GM13976 (cell line): ENCODE results near the gene TAF8.

Experiments used
- DNase-seq: peaks from one replicate; pipeline ENCODE4 v3.0.0; 2012; ENCODE audit warnings: low spot score
- CTCF ChIP-seq: IDR thresholded peaks from 2 replicates; pipeline ENCODE4 v1.5.1; 2012; ENCODE audit warnings: borderline replicate concordance, mild to moderate bottlenecking; ENCODE audit not compliant: insufficient read depth; ENCODE audit errors: extremely low read depth, missing control alignments, control extremely low read depth
- in situ Hi-C: fragments of 300-500 bp; cut with MboI; formaldehyde crosslinking; loops from one replicate; pipeline ENCODE4 v1.12.0; 2022; ENCODE audit warnings: low sequenced_read_pairs, mixed read lengths, inconsistent platforms; ENCODE audit not compliant: unreplicated experiment

The TAF8 gene

GRCh38 chr6:42022755-42023384, 27.5 kb upstream of the TAF8 start:
- in situ Hi-C loops: no loop called here
- TF ChIP-seq CTCF: no peak
- DNase-seq: no peak

GRCh38 chr6:42025066-42025844, 25.1 kb upstream of the TAF8 start:
- in situ Hi-C loops: no loop called here
- no peak for TF ChIP-seq CTCF
- DNase-seq: peak; percentile 80

- DNase-seq: no peak
- in situ Hi-C loops: no loop called here
- TF ChIP-seq CTCF: no peak
Measured at GRCh38 chr6:42025845-42026243, 24.5 kb upstream of the TAF8 start.

DNA sequence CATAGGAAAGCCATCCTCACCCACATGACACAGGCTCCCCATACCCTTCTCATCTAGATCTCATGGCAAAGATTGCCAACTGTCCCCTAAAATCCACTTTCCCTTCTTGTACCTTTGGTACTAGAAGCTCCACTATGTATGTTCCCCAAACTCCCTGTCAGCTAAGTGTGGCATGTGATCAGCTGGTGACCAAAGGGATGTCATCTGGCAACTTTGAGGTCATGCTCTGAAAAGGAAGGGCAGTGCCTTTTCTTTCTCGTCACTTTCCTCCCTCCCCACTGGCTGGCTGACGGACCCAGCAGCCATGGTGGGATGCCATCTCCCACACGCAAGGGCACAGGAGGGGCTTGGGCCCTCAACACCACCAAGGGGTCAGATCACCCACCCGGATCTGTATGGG, 23.8 kb upstream of the TAF8 start:
- no peak for TF ChIP-seq CTCF
- in situ Hi-C loops: no loop called here

DNA sequence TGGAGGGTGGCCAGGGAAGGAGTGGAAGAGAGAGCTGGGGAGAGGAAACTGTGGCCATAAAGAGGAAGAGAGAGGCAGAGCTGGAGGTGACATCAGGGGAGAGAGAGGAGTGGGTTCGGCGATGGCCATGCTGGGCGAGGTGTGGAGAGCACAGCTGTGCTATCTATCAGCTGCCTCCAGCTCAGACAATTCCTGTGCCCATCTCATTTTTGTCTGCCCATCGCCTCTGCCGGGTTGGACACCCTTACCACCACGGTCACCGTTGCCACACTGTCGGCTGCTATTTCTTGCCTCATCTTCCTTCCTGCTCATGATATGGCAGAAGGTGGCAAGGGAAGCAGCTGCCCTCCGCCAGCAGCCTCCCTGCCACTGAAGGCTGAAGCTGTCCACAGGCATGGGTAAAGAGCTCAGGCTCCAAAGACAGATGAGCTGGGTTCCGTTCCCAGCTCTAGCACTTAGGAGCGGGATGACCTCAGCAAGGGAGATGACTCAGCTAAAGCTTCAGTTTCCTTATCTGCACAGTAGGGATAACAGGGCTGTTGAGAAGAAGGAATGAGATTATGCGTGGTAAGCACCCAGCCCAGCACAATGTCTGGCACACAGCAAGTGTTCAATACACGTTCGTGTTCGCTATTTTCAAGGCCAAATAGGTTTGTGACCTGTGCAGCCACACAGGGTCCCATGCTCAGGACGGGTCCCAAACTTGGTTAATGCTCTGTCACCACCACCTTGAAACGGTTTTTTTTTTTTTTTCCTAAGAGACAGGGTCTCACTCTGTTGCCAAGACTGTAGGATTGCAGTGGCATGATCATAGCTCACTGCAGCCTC, 21.9 kb upstream of the TAF8 start:
- TF ChIP-seq CTCF: no peak
- in situ Hi-C loops: no loop called here
- no peak for DNase-seq

More for the DNA sequence above, 23.8 kb upstream of the TAF8 start:
- DNase-seq: no peak

DNA sequence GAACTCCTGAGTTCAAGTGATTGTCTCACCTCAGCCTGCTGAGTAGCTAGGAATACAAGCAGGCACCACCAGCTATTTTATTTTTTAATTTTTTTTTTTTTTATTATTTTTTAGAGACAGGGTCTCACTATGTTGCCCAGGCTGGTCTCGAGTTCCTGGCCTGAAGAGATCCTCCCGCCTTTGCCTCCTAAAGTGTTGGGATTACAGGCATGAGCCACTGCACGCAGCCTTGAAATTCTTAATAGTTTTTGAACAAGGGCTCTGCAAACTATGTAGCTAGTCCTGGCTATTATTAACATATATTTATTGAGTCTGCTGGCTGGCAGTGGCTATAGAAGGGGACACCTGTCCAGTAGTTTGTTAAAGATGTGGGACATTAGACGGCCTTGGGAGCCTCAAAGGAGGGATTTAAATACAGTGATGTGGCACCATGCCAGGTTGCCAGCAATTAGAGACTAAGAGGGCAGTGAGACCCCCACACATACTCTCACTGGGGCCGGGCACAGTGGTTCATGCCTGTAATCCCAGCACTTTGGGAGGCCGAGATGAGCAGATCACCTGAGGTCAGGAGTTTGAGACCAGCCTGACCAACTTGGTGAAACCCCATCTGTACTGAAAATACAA, 21.1 kb upstream of the TAF8 start:
- no peak for DNase-seq
- TF ChIP-seq CTCF: no peak
- in situ Hi-C loops: no loop called here
